ENCODE data around the gene SEMA6B. TPM values are rescaled to one million over a fixed set of nuclear protein-coding genes. Genes with fewer than 3 reads are reported as not detected.

The SEMA6B gene
- polyA plus RNA-seq, 1 donor, result 1.5 TPM

DNA sequence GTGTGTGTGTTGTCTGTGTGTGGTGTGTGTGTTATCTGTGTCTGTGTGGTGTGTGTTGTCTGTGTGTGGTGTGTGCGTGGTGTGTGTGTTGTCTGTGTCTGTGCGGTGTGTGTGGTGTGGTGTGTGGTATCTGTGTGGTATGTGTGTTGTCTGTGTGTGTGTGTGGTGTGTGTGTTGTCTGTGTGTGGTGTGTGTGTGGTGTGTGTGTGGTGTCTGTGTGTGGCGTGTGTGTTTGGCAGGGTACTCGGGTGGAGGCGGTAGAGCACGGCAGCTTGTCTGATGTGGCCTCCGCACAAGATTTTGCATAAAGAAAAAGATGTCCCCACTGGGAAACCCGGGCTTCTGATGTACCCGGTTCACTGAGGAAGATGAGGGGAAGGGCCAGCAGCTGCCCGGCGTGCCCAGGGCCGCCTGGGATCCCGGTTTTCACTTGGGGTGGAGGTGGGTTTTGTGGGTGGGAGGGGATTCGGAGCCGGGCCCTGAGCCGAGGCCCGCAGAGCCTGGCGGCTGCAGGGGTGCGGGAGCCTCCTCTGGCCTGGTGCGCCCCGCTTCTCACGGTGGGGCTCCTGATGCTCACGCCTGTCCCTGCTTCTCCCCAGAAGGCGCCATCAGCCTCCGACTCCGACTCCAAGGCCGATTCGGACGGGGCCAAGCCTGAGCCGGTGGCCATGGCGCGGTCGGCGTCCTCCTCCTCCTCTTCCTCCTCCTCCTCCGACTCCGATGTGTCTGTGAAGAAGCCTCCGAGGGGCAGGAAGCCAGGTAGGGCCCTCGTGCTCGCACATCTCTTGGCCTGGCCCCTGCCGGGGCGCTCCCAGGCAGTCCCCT is 66.2 kb downstream of the SEMA6B start:
- no peak for DNase-seq

Other genes starting within 250 kb of the SEMA6B start
- gene STAP2, start 220.9 kb downstream of the SEMA6B start, polyA plus RNA-seq (ENCODE audit: insufficient read length), result 23.3 TPM
- gene MPND, start 216.1 kb downstream of the SEMA6B start, polyA plus RNA-seq (ENCODE audit: insufficient read length), result 23.2 TPM
- gene SH3GL1, start 159.1 kb downstream of the SEMA6B start, polyA plus RNA-seq (ENCODE audit: insufficient read length), result 54.0 TPM
- gene CHAF1A, start 157.0 kb downstream of the SEMA6B start, polyA plus RNA-seq (ENCODE audit: insufficient read length), result 33.5 TPM
- gene UBXN6, start 101.9 kb downstream of the SEMA6B start, polyA plus RNA-seq (ENCODE audit: insufficient read length), result 90.3 TPM
- 58.8 TPM for gene HDGFL2, start 87.4 kb downstream of the SEMA6B start, polyA plus RNA-seq (ENCODE audit: insufficient read length)
- 1.3 TPM for gene PLIN4, start 41.2 kb downstream of the SEMA6B start, polyA plus RNA-seq (ENCODE audit: insufficient read length)
- 5.3 TPM for gene PLIN5, start 24.5 kb downstream of the SEMA6B start, polyA plus RNA-seq (ENCODE audit: insufficient read length)
- gene LRG1, start 19.6 kb downstream of the SEMA6B start, polyA plus RNA-seq (ENCODE audit: insufficient read length), result 0.90 TPM
- 13.5 TPM for gene TNFAIP8L1, start 79.8 kb upstream of the SEMA6B start, polyA plus RNA-seq (ENCODE audit: insufficient read length)
- gene MYDGF, start 110.7 kb upstream of the SEMA6B start, polyA plus RNA-seq (ENCODE audit: insufficient read length), result 59.2 TPM
- 25.9 TPM for gene DPP9, start 164.2 kb upstream of the SEMA6B start, polyA plus RNA-seq (ENCODE audit: insufficient read length)
- 2.5 TPM for gene FEM1A, start 232.1 kb upstream of the SEMA6B start, polyA plus RNA-seq (ENCODE audit: insufficient read length)